ENCODE results near the gene CDYL. TPM values are rescaled to one million over a fixed set of nuclear protein-coding genes. Genes with fewer than 3 reads are reported as not detected.

The CDYL gene
- polyA plus RNA-seq, 1 of the 3 experiments (the other 2 are of a cell fraction): 13.3 TPM

DNA sequence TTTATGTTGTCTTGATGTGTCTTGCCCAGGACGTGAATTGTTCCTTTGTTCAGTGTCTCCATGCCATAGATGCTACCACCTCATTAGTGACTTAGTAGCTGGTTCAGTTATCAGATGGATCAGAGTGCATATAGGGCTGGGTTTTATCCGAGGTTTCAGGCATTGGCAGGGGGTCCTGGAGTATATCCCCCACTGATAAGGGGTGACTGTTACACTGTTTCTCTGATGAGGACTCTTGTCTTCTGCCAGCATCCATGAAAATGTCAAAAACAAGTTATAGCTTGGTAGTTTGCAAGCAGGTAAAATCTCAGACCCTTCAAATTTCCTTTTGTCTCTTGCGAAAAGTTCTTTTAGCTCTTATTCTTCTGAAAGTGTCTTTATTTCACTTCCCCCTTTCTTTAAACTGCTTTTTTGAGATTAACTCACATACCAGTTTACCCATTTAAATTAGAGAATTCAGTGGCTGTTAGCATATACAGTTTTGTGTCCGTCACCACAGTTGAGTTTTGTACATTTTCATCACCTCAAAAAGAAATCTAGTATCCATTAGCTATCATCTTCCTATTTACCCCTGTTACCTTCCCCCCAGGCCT is 109.2 kb downstream of the CDYL start:
- no peaks in the 10 kb centered on the region for H3F3A ChIP-seq (replicated peaks; ENCODE audit: insufficient read depth)
- no peaks in the 10 kb centered on the region for H3K36me3 ChIP-seq (replicated peaks in 1 of 2; ENCODE audit: control insufficient read depth in 1 of 2, insufficient read depth in 2 of 2, low read length in 1 of 2)
- no peak overlapping the region for H3K27ac ChIP-seq (ENCODE audit: low read depth in 2 of 2, low read length in 1 of 2)
- WGBS (ENCODE audit: low lambda C conversion rate): 90% methylated on average over 4 of the region's 4 CpGs
- H3K79me2 ChIP-seq (ENCODE audit: insufficient read depth): peaks cover 94% of the 10 kb centered on the region
- TF ChIP-seq JUND (IDR thresholded peaks at IDR 0.05) (no peak), SIN3A (IDR thresholded peaks at IDR 0.05; ENCODE audit: borderline replicate concordance, low read depth, low read length) (no peak), POLR2AphosphoS5 (IDR thresholded peaks at IDR 0.05; ENCODE audit: low read depth, low read length) (no peak), TEAD4 (IDR thresholded peaks at IDR 0.05; ENCODE audit: borderline replicate concordance, insufficient read depth) (no peak), NRF1 (IDR thresholded peaks at IDR 0.05; ENCODE audit: low read depth, low read length) (no peak)
- no peak for DNase-seq
- ChIA-PET CTCF (no interaction called here), POLR2A (no interaction called here)
- no peaks in the 10 kb centered on the region; a peak in 1 of 4 replicates for H3K4me1 ChIP-seq (ENCODE audit: control insufficient read depth in 1 of 2, insufficient read depth in 2 of 2, low read depth in 1 of 2, low read length in 1 of 2)
- no peak overlapping the region for H2AFZ ChIP-seq (ENCODE audit: low read depth)
- no peak overlapping the region for H3K4me3 ChIP-seq (ENCODE audit: low read depth in 2 of 2, low read length in 1 of 2)
- no peak overlapping the region for H3K4me2 ChIP-seq
- no peak overlapping the region for H3K9ac ChIP-seq
- H3K9me2 ChIP-seq: no peaks in the 10 kb centered on the region
- no peaks in the 10 kb centered on the region for H3K27me3 ChIP-seq (ENCODE audit: insufficient read depth)
- H4K20me1 ChIP-seq (ENCODE audit: insufficient read depth): peaks cover 54% of the 10 kb centered on the region
- no peaks in the 10 kb centered on the region for H3K9me3 ChIP-seq

DNA sequence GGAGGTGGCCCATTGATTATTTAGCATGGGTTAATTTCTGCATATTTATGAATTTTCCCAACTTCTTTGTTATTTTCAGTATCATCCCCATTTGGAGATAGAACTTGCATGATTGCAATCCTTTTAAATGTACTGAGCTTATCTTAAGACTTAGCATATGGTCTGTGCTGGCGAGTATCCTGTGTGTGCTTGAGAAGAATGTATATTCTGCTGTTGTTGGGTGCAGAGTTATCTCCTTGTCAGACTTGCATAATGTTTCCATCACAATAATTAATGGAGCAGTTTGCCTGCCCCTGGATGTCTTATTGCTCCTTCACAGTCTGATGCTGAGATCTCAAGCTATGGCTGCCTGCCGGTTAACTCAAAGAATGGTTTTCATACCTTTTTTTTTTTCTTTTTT is 112.6 kb downstream of the CDYL start:
- H3K79me2 ChIP-seq (ENCODE audit: insufficient read depth): peaks cover 74% of the 10 kb centered on the region
- POLR2A ChIA-PET: no interaction called here

DNA sequence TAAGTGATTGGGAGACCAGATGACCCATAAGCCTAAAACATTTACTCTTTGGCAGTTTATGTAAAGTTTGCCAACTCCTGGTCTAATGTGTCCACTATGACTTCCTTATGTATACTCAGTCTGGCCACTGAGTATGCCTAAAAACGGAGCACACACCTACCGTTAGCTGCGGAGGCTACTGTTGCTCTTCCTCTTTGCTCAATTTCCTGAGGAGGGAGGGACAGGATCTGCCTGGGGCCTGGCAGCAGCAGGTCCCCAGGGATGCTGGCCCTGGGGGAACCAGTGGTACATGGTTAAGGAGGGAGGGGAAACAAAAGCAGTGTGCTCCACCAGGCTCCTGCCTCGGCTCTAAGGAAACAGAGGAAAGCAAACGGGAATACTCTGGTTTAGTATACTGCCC is 113.5 kb downstream of the CDYL start:
- no peaks in the 10 kb centered on the region for H3K9me3 ChIP-seq
- no peak overlapping the region for H3K27ac ChIP-seq (ENCODE audit: low read depth in 2 of 2, low read length in 1 of 2)
- peaks cover 65% of the 10 kb centered on the region for H3K79me2 ChIP-seq (ENCODE audit: insufficient read depth)
- H3K27me3 ChIP-seq (ENCODE audit: insufficient read depth): no peaks in the 10 kb centered on the region
- H3K4me1 ChIP-seq (ENCODE audit: control insufficient read depth in 1 of 2, insufficient read depth in 2 of 2, low read depth in 1 of 2, low read length in 1 of 2): no peaks in the 10 kb centered on the region; a peak in 1 of 4 replicates
- POLR2A ChIA-PET: no interaction called here
- peaks cover 24% of the 10 kb centered on the region for H4K20me1 ChIP-seq (ENCODE audit: insufficient read depth)
- H2AFZ ChIP-seq (ENCODE audit: low read depth): no peak overlapping the region
- no peak overlapping the region for H3K9ac ChIP-seq
- H3K4me3 ChIP-seq (ENCODE audit: low read depth in 2 of 2, low read length in 1 of 2): no peak overlapping the region
- 96% methylated on average over 5 of the region's 5 CpGs for WGBS (ENCODE audit: low lambda C conversion rate)
- CTCF ChIA-PET: no interaction called here
- no peaks in the 10 kb centered on the region for H3K9me2 ChIP-seq
- no peak for DNase-seq
- H3K4me2 ChIP-seq: no peak overlapping the region
- H3K36me3 ChIP-seq (replicated peaks in 1 of 2; ENCODE audit: control insufficient read depth in 1 of 2, insufficient read depth in 2 of 2, low read length in 1 of 2): peaks cover 2 to 13% of the 10 kb centered on the region in 2 experiments
- H3F3A ChIP-seq (replicated peaks; ENCODE audit: insufficient read depth): no peaks in the 10 kb centered on the region
- TF ChIP-seq EP300 (IDR thresholded peaks at IDR 0.05; ENCODE audit: borderline replicate concordance in 1 of 2, low read depth in 1 of 2, low read length in 1 of 2): no peak
- no peak for TF ChIP-seq ELF1 (IDR thresholded peaks at IDR 0.05)
- TF ChIP-seq SMC3 (IDR thresholded peaks at IDR 0.05; ENCODE audit: low read depth, low read length): no peak
- TF ChIP-seq NFIC (IDR thresholded peaks at IDR 0.05; ENCODE audit: borderline replicate concordance): no peak
- no peak for TF ChIP-seq MXI1 (IDR thresholded peaks at IDR 0.05; ENCODE audit: low read depth, low read length)
- no peak for TF ChIP-seq RFX5 (IDR thresholded peaks at IDR 0.05; ENCODE audit: low read length)
- TF ChIP-seq TAF1 (IDR thresholded peaks at IDR 0.05; ENCODE audit: borderline replicate concordance, low read depth, low read length): no peak
- TF ChIP-seq NRF1 (IDR thresholded peaks at IDR 0.05; ENCODE audit: low read depth, low read length): no peak
- no peak for TF ChIP-seq EZH2phosphoT487 (IDR thresholded peaks at IDR 0.05; ENCODE audit: borderline replicate concordance, low read depth)
- TF ChIP-seq GATA2 (CRISPR knock-in tag; IDR thresholded peaks at IDR 0.05): no peak
- no peak for TF ChIP-seq CHD2 (IDR thresholded peaks at IDR 0.05; ENCODE audit: low read length, partially characterized antibody)
- TF ChIP-seq, protein P1, sequence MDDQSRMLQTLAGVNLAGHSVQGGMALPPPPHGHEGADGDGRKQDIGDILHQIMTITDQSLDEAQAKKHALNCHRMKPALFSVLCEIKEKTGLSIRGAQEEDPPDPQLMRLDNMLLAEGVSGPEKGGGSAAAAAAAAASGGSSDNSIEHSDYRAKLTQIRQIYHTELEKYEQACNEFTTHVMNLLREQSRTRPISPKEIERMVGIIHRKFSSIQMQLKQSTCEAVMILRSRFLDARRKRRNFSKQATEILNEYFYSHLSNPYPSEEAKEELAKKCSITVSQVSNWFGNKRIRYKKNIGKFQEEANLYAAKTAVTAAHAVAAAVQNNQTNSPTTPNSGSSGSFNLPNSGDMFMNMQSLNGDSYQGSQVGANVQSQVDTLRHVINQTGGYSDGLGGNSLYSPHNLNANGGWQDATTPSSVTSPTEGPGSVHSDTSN (IDR thresholded peaks at IDR 0.05): no peak
- TF ChIP-seq RAD21 (IDR thresholded peaks at IDR 0.05; ENCODE audit: low read length): no peak
- TF ChIP-seq MEF2A (IDR thresholded peaks at IDR 0.05; ENCODE audit: borderline replicate concordance, low read depth): no peak
- TF ChIP-seq, protein P2, sequence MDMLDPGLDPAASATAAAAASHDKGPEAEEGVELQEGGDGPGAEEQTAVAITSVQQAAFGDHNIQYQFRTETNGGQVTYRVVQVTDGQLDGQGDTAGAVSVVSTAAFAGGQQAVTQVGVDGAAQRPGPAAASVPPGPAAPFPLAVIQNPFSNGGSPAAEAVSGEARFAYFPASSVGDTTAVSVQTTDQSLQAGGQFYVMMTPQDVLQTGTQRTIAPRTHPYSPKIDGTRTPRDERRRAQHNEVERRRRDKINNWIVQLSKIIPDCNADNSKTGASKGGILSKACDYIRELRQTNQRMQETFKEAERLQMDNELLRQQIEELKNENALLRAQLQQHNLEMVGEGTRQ (IDR thresholded peaks at IDR 0.05; ENCODE audit: borderline replicate concordance, low read depth, low read length): no peak

More for the DNA sequence above, 112.6 kb downstream of the CDYL start:
- Histone ChIP-seq H3K9me2 (no peaks in the 10 kb centered on the region), H3K9ac (no peak overlapping the region), H4K20me1 (ENCODE audit: insufficient read depth) (peaks cover 31% of the 10 kb centered on the region), H3K27ac (ENCODE audit: low read depth in 2 of 2, low read length in 1 of 2) (no peak overlapping the region), H3K4me1 (ENCODE audit: control insufficient read depth in 1 of 2, insufficient read depth in 2 of 2, low read depth in 1 of 2, low read length in 1 of 2) (no peaks in the 10 kb centered on the region; a peak in 1 of 4 replicates), H3K27me3 (ENCODE audit: insufficient read depth) (no peaks in the 10 kb centered on the region), H2AFZ (ENCODE audit: low read depth) (no peak overlapping the region), H3F3A (replicated peaks; ENCODE audit: insufficient read depth) (no peaks in the 10 kb centered on the region), H3K4me2 (no peak overlapping the region), H3K4me3 (ENCODE audit: low read depth in 2 of 2, low read length in 1 of 2) (no peak overlapping the region), H3K36me3 (replicated peaks in 1 of 2; ENCODE audit: control insufficient read depth in 1 of 2, insufficient read depth in 2 of 2, low read length in 1 of 2) (peaks cover 0 to 11% of the 10 kb centered on the region in 2 experiments), H3K9me3 (no peaks in the 10 kb centered on the region)
- WGBS (ENCODE audit: low lambda C conversion rate): 100% methylated on average over 2 of the region's 2 CpGs
- TF ChIP-seq, protein P1 (IDR thresholded peaks at IDR 0.05): no peak
- no peak for TF ChIP-seq YY1 (IDR thresholded peaks at IDR 0.05; ENCODE audit: low read depth)
- no peak for TF ChIP-seq TCF12 (IDR thresholded peaks at IDR 0.05)
- no peak for TF ChIP-seq RXRA (IDR thresholded peaks at IDR 0.05; ENCODE audit: borderline replicate concordance, low read depth)
- CTCF ChIA-PET: no interaction called here
- no peak for DNase-seq
